DOHH2 (cell line): ENCODE measurements around the gene KIF16B.

Source experiments
- EZH2phosphoT487 ChIP-seq: fragments of 200-600 bp; sonication (generic); IDR thresholded peaks from 2 replicates; pipeline ENCODE4 v1.6.1; 2017; ENCODE audit warnings: borderline replicate concordance, mild to moderate bottlenecking, antibody characterized with exemption, low read length, moderate library complexity, mixed read lengths
- TF ChIP-seq, protein P1 (sequence below): fragments of 200-600 bp; sonication (generic); IDR thresholded peaks from one replicate; pipeline ENCODE4 v1.5.1; 2014; ENCODE audit warnings: antibody characterized with exemption, mild to moderate bottlenecking, low read depth, low read length; ENCODE audit not compliant: poor library complexity, severe bottlenecking

DNA sequence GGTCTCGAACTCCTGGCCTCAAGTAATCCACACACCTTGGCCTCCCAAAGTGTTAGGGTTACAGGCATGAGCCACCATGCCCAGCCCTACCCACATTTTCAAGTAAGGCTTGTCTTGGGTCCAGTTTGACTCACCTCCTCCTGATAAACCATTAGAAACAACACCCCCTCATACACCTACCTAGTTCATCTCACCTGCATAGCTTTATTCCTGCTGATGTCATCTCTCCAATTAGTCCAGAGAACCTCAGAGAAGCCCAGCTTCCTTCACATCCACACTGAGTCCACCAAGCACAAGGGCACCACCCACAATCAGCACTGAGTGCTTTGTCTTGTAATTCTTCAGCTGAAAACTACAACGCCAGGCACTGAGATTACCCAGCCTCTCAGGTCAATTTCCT, 35.3 kb downstream of the KIF16B start:
- TF ChIP-seq, protein P1, sequence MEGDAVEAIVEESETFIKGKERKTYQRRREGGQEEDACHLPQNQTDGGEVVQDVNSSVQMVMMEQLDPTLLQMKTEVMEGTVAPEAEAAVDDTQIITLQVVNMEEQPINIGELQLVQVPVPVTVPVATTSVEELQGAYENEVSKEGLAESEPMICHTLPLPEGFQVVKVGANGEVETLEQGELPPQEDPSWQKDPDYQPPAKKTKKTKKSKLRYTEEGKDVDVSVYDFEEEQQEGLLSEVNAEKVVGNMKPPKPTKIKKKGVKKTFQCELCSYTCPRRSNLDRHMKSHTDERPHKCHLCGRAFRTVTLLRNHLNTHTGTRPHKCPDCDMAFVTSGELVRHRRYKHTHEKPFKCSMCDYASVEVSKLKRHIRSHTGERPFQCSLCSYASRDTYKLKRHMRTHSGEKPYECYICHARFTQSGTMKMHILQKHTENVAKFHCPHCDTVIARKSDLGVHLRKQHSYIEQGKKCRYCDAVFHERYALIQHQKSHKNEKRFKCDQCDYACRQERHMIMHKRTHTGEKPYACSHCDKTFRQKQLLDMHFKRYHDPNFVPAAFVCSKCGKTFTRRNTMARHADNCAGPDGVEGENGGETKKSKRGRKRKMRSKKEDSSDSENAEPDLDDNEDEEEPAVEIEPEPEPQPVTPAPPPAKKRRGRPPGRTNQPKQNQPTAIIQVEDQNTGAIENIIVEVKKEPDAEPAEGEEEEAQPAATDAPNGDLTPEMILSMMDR = no peak
- TF ChIP-seq EZH2phosphoT487 = no peak
